K562 (cell line): Measurements from ENCODE around the gene A1BG. TPM values are rescaled to one million over a fixed set of nuclear protein-coding genes. Genes with fewer than 3 reads are reported as not detected.
A peak's percentile ranks its signal among the peaks of the same experiment; 100 is the strongest.

Experiments used
- CBFA2T2 ChIP-seq: fragments of 450-650 bp; conservative IDR thresholded peaks from 2 replicates; pipeline ENCODE4 v1.6.1; 2017; ENCODE audit warnings: mild to moderate bottlenecking
- COPS2 ChIP-seq: fragments of 450-650 bp; conservative IDR thresholded peaks from 2 replicates; pipeline ENCODE4 v1.6.1; 2016; ENCODE audit warnings: mild to moderate bottlenecking, moderate library complexity
- DNMT1 ChIP-seq: fragments of 450-650 bp; IDR thresholded peaks from 2 replicates; pipeline ENCODE4 v1.6.1; 2016; ENCODE audit warnings: antibody characterized with exemption, mild to moderate bottlenecking
- EWSR1 ChIP-seq: fragments of 450-650 bp; IDR thresholded peaks from 2 replicates; pipeline ENCODE4 v1.6.1; 2018; ENCODE audit warnings: borderline replicate concordance, mild to moderate bottlenecking, low read depth, moderate library complexity; ENCODE audit not compliant: partially characterized antibody
- FUS ChIP-seq: fragments of 200-400 bp; formaldehyde crosslinking; optimal IDR thresholded peaks from 2 replicates; pipeline ENCODE3; 2017; ENCODE audit warnings: low read depth, low read length
- HLTF ChIP-seq: fragments of 450-650 bp; IDR thresholded peaks from 2 replicates; pipeline ENCODE4 v1.6.1; 2016
- MCM2 ChIP-seq: fragments of 450-650 bp; IDR thresholded peaks from 2 replicates; pipeline ENCODE4 v1.6.1; 2017; ENCODE audit warnings: low read depth, mild to moderate bottlenecking
- MTA2 ChIP-seq: fragments of 450-650 bp; IDR thresholded peaks from 2 replicates; pipeline ENCODE4 v1.6.1; 2016; ENCODE audit warnings: low read depth
- MYC ChIP-seq, 2 experiments: fragments of 250-450 bp in 1 of 2; sonication (Bioruptor Pico) in 1 of 2; IDR thresholded peaks; 2 replicates each; pipeline versions ENCODE4 v1.5.1 to v1.6.1; 2012 to 2021; ENCODE audit warnings: low read depth in 2 of 2, borderline replicate concordance in 1 of 2, improper control_type of control experiment in 1 of 2, low read length in 1 of 2, mild to moderate bottlenecking in 1 of 2, moderate library complexity in 1 of 2
- MYNN ChIP-seq, 2 experiments: sonication (generic); formaldehyde crosslinking in 1 of 2; IDR thresholded peaks; 2 replicates each; pipeline versions ENCODE4 v1.5.0 to v1.6.1; 2016 to 2020; ENCODE audit warnings: antibody characterized with exemption in 1 of 2, missing genetic modification reagents in 1 of 2
- NFYB ChIP-seq: IDR thresholded peaks from 2 replicates; pipeline ENCODE4 v1.6.1; 2011; ENCODE audit warnings: mild to moderate bottlenecking, moderate library complexity; ENCODE audit not compliant: insufficient read length; ENCODE audit errors: extremely low read depth
- NUFIP1 ChIP-seq: fragments of 450-650 bp; IDR thresholded peaks from 2 replicates; pipeline ENCODE4 v1.6.1; 2018; ENCODE audit not compliant: partially characterized antibody
- PHB ChIP-seq: fragments of 250-450 bp; sonication (Bioruptor Pico); IDR thresholded peaks from 2 replicates; pipeline ENCODE4 v1.5.0; 2021
- PHB2 ChIP-seq: fragments of 450-650 bp; IDR thresholded peaks from 2 replicates; pipeline ENCODE4 v1.6.1; 2017; ENCODE audit warnings: low read depth
- POLR3G ChIP-seq: IDR thresholded peaks from 2 replicates; pipeline ENCODE4 v1.6.1; 2011; ENCODE audit not compliant: insufficient read length, insufficient replicate concordance; ENCODE audit errors: extremely low read depth
- POU5F1 ChIP-seq: fragments of 150-350 bp; IDR thresholded peaks from 2 replicates; pipeline ENCODE4 v1.6.1; 2014; ENCODE audit warnings: borderline replicate concordance, low read length, low read depth, mild to moderate bottlenecking; ENCODE audit not compliant: partially characterized antibody
- PREB ChIP-seq: sonication (generic); formaldehyde crosslinking; IDR thresholded peaks from 2 replicates; pipeline ENCODE4 v1.8.1; 2023; ENCODE audit warnings: mild to moderate bottlenecking, missing genetic modification reagents
- RFX1 ChIP-seq: fragments of 450-650 bp; IDR thresholded peaks from 2 replicates; pipeline ENCODE4 v1.6.1; 2016; ENCODE audit warnings: mild to moderate bottlenecking, moderate library complexity
- SP2 ChIP-seq: IDR thresholded peaks from 2 replicates; pipeline ENCODE4 v1.6.1; 2011; ENCODE audit warnings: mild to moderate bottlenecking, low read depth, low read length, moderate library complexity; ENCODE audit not compliant: poor library complexity, severe bottlenecking; ENCODE audit errors: extremely low read depth
- SUPT5H ChIP-seq: fragments of 450-650 bp; IDR thresholded peaks from 2 replicates; pipeline ENCODE4 v1.6.1; 2016
- TCF15 ChIP-seq: fragments of 250-450 bp; sonication (Bioruptor Pico); IDR thresholded peaks from 2 replicates; pipeline ENCODE4 v1.8.0; 2022; ENCODE audit warnings: moderate library complexity, mild to moderate bottlenecking, inconsistent platforms
- ZC3H11A ChIP-seq: IDR thresholded peaks from 2 replicates; pipeline ENCODE4 v1.6.1; 2012; ENCODE audit warnings: low read depth, low read length, improper control_type of control experiment
- ZC3H8 ChIP-seq: fragments of 450-650 bp; IDR thresholded peaks from 2 replicates; pipeline ENCODE4 v1.6.1; 2017
- ZKSCAN1 ChIP-seq: fragments of 150-350 bp; IDR thresholded peaks from 2 replicates; pipeline ENCODE4 v1.6.1; 2016; ENCODE audit warnings: low read depth, low read length
- ZNF639 ChIP-seq, 2 experiments: fragments of 200-800 bp in 1 of 2; sonication (Bioruptor generic) in 1 of 2; sonication (generic) in 1 of 2; formaldehyde crosslinking in 1 of 2; IDR thresholded peaks in 1 of 2; conservative IDR thresholded peaks in 1 of 2; 2 replicates each; pipeline versions ENCODE4 v1.5.0 to v1.6.1; 2016 to 2020; ENCODE audit warnings: missing compliant biosample characterization in 1 of 2, missing genetic modification characterization in 1 of 2, missing genetic modification reagents in 1 of 2
- ZNF79 ChIP-seq: fragments of 250-450 bp; sonication (Bioruptor Pico); IDR thresholded peaks from 2 replicates; pipeline ENCODE4 v1.4.0; 2020; ENCODE audit warnings: low read depth, mild to moderate bottlenecking, moderate library complexity
- ZZZ3 ChIP-seq: fragments of 450-650 bp; IDR thresholded peaks from 2 replicates; pipeline ENCODE4 v1.6.1; 2016; ENCODE audit warnings: antibody characterized with exemption, mild to moderate bottlenecking, moderate library complexity
- polyA plus RNA-seq, 8 experiments: library from polyadenylated mRNA; depleted of rRNA in 4 of 8; stranded (reverse) in 5 of 8; unstranded in 3 of 8; fragments of >200 nt; fragmentation: Nextera tagmentation in 2 of 8; fragmentation: Illumina TruSeq in 1 of 8; extraction: Ambion mirVana in 2 of 8; extraction: Trizol in 1 of 8; gene quantifications; 2 replicates each; pipeline versions ENCODE4 v1.2.1 to v1.2.3, GENCODE V29; 2011 to 2014; ENCODE audit warnings: inconsistent platforms in 1 of 8, missing spikeins in 1 of 8
- total RNA-seq, 7 experiments: library from RNA; depleted of rRNA in 6 of 7; stranded (reverse); fragments of >200 nt in 6 of 7; fragmentation: Illumina TruSeq in 2 of 7; extraction: Trizol in 2 of 7; gene quantifications; 2 replicates each; pipeline versions ENCODE4 v1.2.1 to v1.2.3, GENCODE V29; 2011 to 2021; ENCODE audit warnings: low replicate concordance in 1 of 7

Gene A1BG
- total and polyA plus RNA-seq, 9 of the 15 experiments (the other 6 are each of a cell fraction or from before 2014, with no cell fraction given) = 0.10 to 19.8 (median 2.6) TPM

GRCh38 chr19:58400916-58401839 lies 47.9 kb upstream of the A1BG start (continued):
- no peak for TF ChIP-seq PREB (CRISPR knock-in tag)
- TF ChIP-seq ZNF79 (CRISPR knock-in tag) = no peak
- no peak for TF ChIP-seq NUFIP1
- no peak for TF ChIP-seq PHB2
- peak; percentile 59 for TF ChIP-seq SP2
- 0 out of 2 replicates have a peak, but pooled peaks have one; percentile 27 for TF ChIP-seq TCF15 (CRISPR knock-in tag)
- peak; percentile 90 for TF ChIP-seq SUPT5H
- peak; percentile 38; the same call in 1 of the 2 replicates for TF ChIP-seq ZKSCAN1
- TF ChIP-seq RFX1 = peak; percentile 100
- TF ChIP-seq EWSR1 = no peak
- TF ChIP-seq MCM2 = no peak
- peak; percentile 65; the same call in 1 of the 2 replicates for TF ChIP-seq PHB (CRISPR knock-in tag)
- peak; percentile 89; the same call in 1 of the 2 replicates for TF ChIP-seq MYNN (IDR thresholded peaks at IDR 0.05)
- no peak for TF ChIP-seq MYNN (CRISPR knock-in tag; IDR thresholded peaks at IDR 0.05)
- no peak for TF ChIP-seq ZC3H8
- peak; percentile 83 for TF ChIP-seq NFYB
- TF ChIP-seq CBFA2T2 = no peak
- no peak for TF ChIP-seq POU5F1
- no peak for TF ChIP-seq ZZZ3
- no peak for TF ChIP-seq ZC3H11A
- no peak for TF ChIP-seq POLR3G
- TF ChIP-seq HLTF = no peak
- TF ChIP-seq FUS = no peak
- no peak for TF ChIP-seq COPS2
- 0 out of 2 replicates have a peak, but pooled peaks have one; percentile 48 for TF ChIP-seq MYC (IDR thresholded peaks at IDR 0.05; ENCODE audit: low read depth, low read length)
- no peak for TF ChIP-seq MYC (CRISPR knock-in tag; IDR thresholded peaks at IDR 0.05; ENCODE audit: borderline replicate concordance, low read depth)
- TF ChIP-seq MTA2 = no peak
- TF ChIP-seq ZNF639 (CRISPR knock-in tag; conservative IDR thresholded peaks at IDR 0.05 in 1 of 2, IDR thresholded peaks at IDR 0.05 in 1 of 2) = no peak
- TF ChIP-seq DNMT1 = no peak
